Stimulated activated effector memory CD8-positive, alpha-beta T cell treated with anti-CD3 and anti-CD28 coated beads, Interleukin-12 subunit alpha, Interleukin-12 subunit beta, amount 100 ng/mL, for 72 hours (primary cell): ENCODE measurements around the gene C3orf85.
A peak's percentile ranks its signal among the peaks of the same experiment; 100 is the strongest.

Experiments used
- ATAC-seq: fragments of 150-1000 bp; cut with Tn5 transposase; 2 replicates; pipeline ENCODE4 v1.10.0; 2021
- DNase-seq, 2 donors: peaks; one replicate each; pipeline ENCODE4 v3.0.0; 2021 to 2022; ENCODE audit warnings: low spot score in 2 of 2
- H3K27ac Mint-ChIP-seq: one replicate; pipeline ENCODE4 v1.8.0; 2022; ENCODE audit warnings: mild to moderate bottlenecking, mixed read lengths
- H3K36me3 Mint-ChIP-seq: one replicate; pipeline ENCODE4 v1.8.0; 2022; ENCODE audit warnings: mild to moderate bottlenecking, mixed read lengths
- H3K4me1 Mint-ChIP-seq: one replicate; pipeline ENCODE4 v1.8.0; 2022; ENCODE audit warnings: mixed read lengths
- H3K4me3 Mint-ChIP-seq: one replicate; pipeline ENCODE4 v1.8.0; 2022; ENCODE audit warnings: mild to moderate bottlenecking, mixed read lengths
- H3K9me3 Mint-ChIP-seq: one replicate; pipeline ENCODE4 v1.8.0; 2022; ENCODE audit warnings: mixed read lengths

The C3orf85 gene

GRCh38 chr3:109178708-109179107, 42.2 kb downstream of the C3orf85 start:
- H3K4me1 Mint-ChIP-seq: no peaks in the 10 kb centered on the region
- DNase-seq: no peak
- H3K36me3 Mint-ChIP-seq: no peaks in the 10 kb centered on the region
- ATAC-seq: no peak
- peaks cover 3% of the 10 kb centered on the region for H3K9me3 Mint-ChIP-seq
- no peak overlapping the region for H3K4me3 Mint-ChIP-seq
- H3K27ac Mint-ChIP-seq: no peak overlapping the region

- H3K36me3 Mint-ChIP-seq: no peaks in the 10 kb centered on the region
- no peak for ATAC-seq
- peaks cover 3% of the 10 kb centered on the region for H3K9me3 Mint-ChIP-seq
- H3K4me1 Mint-ChIP-seq: no peaks in the 10 kb centered on the region
- no peak overlapping the region for H3K4me3 Mint-ChIP-seq
- DNase-seq: no peak
- no peak overlapping the region for H3K27ac Mint-ChIP-seq
Measured at GRCh38 chr3:109184726-109185125, 48.2 kb downstream of the C3orf85 start.

GRCh38 chr3:109187390-109187789, 50.9 kb downstream of the C3orf85 start:
- ATAC-seq (peak; percentile 31), DNase-seq (no peak)
- H3K36me3 Mint-ChIP-seq: no peaks in the 10 kb centered on the region
- peaks cover 3% of the 10 kb centered on the region for H3K9me3 Mint-ChIP-seq
- H3K4me3 Mint-ChIP-seq: no peak overlapping the region
- no peak overlapping the region for H3K27ac Mint-ChIP-seq
- no peaks in the 10 kb centered on the region for H3K4me1 Mint-ChIP-seq

- ATAC-seq (no peak), DNase-seq (no peak)
- no peaks in the 10 kb centered on the region for H3K4me1 Mint-ChIP-seq
- no peak overlapping the region for H3K27ac Mint-ChIP-seq
- H3K36me3 Mint-ChIP-seq: no peaks in the 10 kb centered on the region
- no peak overlapping the region for H3K4me3 Mint-ChIP-seq
- peaks cover 3% of the 10 kb centered on the region for H3K9me3 Mint-ChIP-seq
Measured at GRCh38 chr3:109188741-109189140, 52.2 kb downstream of the C3orf85 start.

- no peak for DNase-seq
- no peak overlapping the region for H3K27ac Mint-ChIP-seq
Measured at GRCh38 chr3:109191421-109191820, 54.9 kb downstream of the C3orf85 start.

GRCh38 chr3:109195815-109196214, 59.3 kb downstream of the C3orf85 start:
- Mint-ChIP-seq H3K36me3 (no peaks in the 10 kb centered on the region), H3K27ac (no peak overlapping the region), H3K4me1 (no peaks in the 10 kb centered on the region), H3K9me3 (no peaks in the 10 kb centered on the region), H3K4me3 (no peak overlapping the region)
- ATAC-seq (no peak), DNase-seq (no peak)

More at GRCh38 chr3:109191421-109191820, 54.9 kb downstream of the C3orf85 start:
- Mint-ChIP-seq H3K9me3 (no peaks in the 10 kb centered on the region), H3K4me1 (no peaks in the 10 kb centered on the region), H3K36me3 (no peaks in the 10 kb centered on the region), H3K4me3 (no peak overlapping the region)
- ATAC-seq: no peak
